HG03139 (cell line): ENCODE data around the gene DTNB.

Source experiments
- ATAC-seq: cut with Tn5 transposase; IDR thresholded peaks from one replicate; pipeline ENCODE4 v1.9.1; 2021; ENCODE audit not compliant: unreplicated experiment

The DTNB gene

DNA sequence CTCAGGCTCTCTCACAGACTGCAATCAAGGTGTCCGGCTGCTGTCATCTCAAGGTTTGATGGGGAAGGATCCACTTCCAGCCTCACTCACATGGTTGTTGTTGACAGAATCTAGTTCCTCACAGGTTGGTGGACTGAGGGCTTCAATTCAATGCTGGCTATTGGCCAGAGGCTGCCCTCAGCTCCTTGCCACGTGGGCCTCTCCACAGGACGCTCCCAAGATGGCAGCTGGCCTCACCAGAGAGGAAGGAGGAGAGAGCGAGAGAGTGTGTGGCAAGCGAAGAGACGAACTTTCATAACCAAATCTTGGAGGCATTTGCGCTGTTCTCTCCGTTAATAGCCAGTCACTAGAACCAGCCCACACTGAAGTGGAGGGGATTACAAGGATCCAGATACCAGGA is 318.1 kb downstream of the DTNB start:
- no peak for ATAC-seq

DNA sequence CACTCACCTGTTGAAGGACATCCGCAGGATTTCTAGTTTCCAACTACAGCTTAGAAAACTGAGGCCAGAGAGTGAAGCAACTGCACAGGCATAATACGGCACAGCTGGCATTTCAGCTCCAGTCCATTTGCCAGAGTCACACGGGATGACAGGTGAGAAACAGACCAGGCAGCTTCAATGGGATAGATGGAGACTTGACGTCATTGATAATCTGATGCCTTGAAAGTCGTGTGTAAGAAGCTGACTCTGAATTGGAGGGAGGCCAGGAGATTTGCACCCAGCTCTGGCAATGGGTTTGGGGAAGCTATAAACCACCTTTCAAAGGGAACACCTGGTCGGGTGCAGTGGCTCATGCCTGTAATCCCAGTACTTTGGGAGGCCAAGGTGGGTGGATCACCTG is 319.3 kb downstream of the DTNB start:
- no peak for ATAC-seq

- ATAC-seq: no peak
Measured at GRCh38 chr2:25349397-25349796, 324.0 kb downstream of the DTNB start.

GRCh38 chr2:25347846-25348245 is 325.5 kb downstream of the DTNB start:
- ATAC-seq: no peak

DNA sequence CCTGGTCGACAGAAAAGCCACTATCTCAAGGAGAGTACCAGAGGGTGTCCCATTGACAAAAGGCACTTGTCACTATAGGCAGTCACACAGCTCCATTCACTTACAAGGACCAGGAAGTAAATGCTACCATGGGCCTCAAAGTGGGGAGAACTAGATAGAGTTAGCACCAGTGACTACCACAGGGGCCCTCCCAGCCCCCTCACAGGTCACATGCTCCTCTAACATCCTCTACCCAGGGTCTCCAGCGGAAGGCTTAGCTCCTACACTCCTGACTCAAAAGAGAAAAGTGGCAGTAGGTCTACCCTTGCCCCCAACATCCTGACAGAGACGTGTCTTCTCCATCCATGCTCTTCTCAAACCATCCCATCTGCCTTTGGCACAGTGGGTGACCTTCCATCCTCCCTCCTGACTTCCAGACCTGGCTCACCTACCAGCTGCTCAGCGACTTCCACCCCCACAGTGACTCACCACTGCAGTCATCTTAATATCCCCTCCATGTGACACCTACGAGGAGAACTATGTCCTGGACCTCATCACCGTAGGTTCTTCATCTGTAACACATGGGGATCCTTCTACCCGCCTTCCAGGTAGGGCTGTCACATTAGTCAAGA is 326.1 kb downstream of the DTNB start:
- no peak for ATAC-seq

DNA sequence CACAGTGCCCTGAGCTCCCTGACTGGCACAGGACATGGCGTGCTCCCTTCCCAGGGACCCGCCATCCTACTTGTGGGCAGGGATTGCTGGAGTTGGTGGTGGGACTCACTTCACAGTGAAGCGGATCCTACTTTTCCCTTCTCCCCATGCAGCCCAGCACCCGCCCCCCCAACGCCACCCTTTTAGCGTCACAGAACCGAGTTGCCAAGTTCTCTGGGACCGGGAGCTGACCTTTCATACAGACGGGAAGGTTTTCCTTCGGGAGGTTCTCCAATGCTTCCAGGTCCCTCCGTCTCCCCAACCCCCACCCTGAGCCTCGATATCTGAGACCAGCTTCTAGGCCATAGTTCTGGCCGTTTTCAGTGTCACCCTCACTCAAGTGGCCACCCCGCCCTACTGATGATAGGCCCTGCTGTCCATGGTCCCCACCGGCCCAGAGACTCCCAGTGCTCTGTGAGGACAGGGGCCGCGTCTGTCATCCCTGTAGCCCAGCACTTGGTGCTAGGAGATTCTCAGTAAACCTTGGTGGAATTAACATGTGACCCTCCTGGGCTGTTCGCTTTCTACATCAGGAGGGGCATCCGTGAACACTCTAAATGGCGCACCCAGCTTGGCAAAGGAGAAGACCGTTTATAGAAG is 330.1 kb downstream of the DTNB start:
- ATAC-seq: no peak

DNA sequence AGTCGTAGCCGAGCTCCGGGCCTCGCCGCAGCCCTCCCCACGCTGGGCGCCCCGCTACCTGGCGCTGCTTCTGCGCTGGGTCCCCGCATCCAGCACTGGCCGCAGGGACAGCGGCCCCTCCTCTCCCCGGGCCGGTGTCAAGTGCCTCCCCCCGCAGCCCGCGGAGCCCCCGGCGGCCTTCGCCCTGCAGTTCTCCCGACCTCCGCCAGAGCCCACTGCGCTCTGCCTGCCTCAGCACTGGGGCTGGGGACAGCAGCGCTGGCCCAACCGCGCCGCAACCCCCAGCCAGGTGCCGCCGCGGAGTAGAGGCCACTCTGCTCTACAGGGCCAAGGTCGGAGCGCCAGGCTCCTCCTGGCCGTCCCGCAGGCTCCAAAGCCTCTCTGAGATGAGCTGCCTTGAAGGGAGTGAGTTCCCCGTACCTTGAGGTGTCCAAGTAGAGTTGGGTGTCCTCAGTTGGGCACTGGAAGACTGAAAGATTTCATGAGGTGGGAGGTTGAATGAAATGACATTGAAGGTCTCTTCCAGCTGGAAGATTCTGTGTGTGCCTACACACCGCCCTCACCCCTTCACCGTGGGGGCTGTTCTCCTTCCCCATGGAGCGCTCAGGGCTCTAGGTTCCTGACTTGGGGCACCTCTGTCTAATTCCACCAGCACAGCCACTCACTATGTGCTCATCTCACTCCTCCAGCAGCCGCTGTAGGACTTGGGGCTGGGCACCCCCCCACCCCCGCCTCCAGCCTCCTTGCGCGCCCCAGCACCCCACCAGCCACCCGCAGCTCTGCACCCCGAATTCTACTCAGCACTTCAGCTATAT is 330.8 kb downstream of the DTNB start:
- ATAC-seq: peak; percentile 64

DNA sequence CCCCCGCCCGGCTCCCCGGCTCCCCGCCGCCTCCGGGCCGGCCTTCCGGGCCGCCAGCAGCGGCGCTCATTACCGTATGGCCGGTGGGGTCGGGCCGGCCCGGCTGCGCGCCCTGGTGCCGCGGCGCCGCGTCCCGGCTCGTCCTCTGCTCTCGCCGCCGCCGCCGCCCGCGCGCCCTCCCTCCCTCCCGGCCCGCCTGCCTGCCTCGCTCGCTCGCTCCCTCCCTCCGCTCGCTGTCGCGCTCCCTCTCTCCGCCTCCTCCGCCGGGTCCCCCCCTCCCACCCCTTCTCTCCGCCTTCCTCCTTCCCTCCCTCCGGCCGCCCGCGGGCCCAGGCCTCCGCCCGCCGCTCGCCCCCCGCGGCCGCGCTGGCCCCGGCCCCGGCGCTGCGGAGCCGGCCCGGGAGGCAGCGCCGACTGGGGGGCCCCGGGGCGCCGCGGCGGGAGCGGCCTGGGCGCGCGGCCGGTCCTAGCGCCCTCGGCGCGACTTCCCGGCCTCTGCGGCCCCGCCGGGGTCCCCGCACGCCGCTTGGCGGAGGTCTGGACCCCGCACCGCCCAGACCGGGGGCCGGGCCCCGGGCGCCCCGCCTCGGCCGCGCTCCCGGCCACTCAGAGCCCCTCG is 331.5 kb downstream of the DTNB start, which contains the start of gene DNMT3A:
DNMT3A (minus strand) TSS at position 173 of the 619 bp plus-strand sequence. CDS start 27,941 bp downstream, outside the sequence.
- ATAC-seq: peak; percentile 16

DNA sequence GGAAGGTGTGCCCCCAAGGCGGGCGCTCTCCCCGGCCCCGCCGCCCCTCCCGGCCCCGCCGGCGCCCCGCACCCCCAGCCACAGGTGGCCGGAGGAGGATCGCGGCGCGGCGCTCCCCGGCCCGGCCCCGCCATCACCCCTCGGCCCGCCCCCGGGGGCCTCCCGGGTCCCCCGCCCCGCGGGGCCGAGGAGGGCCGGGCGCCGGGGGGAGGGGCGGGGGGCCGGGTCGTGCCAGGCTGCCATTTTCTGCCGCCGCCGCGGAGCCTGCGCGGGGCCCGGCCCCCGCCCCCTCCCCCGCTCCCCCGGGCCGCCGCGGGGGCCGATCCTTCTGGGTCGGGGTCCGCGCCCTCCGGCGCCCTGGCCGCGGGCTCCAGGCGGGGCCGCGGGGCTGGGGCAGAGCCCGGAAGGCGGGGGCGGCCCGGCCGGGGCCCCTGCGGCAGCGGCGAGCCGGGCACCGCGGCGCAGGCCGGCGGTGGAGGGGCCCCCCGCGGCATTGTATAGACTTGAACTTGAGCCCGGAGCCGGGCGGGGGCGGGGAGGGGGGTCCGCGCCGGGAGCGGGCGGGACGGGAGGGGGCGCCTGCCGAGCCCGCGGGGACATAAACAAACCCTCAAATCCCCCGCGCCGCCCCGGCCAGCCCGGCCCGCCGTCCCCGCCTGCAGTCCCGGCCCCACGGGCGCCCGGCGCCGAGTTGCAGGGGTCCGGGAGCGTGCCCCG is 332.2 kb downstream of the DTNB start:
- peak; percentile 14 for ATAC-seq

DNA sequence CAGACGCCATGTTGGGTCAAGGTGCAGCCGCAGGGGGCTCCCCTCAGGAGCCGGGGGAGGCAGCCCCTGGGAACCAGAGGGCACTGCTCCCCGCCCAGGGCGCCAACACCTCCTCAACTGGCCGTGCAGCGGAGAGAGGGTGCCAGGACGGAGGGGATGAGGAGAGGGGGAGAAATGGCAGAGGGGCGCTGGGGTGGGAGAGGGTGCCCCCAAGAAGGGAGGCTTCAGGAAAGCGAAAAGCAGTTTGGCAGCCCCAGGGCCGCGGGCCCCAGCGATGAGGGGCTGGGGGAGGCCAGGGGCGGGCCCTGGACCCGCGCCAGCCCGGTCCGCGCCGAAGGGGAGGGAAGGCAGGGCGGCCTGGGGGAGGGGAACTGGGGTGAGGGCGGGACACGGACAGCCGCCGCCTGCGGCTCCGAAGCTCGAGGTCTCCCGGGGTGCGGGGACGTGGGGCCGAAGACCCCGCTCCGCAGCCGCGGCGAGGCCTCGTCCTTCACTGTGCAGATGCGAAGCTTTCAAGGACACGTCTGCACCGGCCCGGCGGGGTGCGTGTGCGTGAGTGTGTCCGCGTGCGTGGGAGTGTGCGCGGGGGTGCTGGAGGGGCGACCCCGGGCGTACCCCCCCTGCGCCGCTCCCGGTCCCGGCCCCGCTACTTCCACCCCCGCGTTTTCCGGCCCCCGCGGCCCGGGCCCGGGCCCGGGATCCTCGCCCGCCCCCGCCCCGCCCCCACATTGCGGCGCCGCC is 333.0 kb downstream of the DTNB start:
- ATAC-seq: no peak

DNA sequence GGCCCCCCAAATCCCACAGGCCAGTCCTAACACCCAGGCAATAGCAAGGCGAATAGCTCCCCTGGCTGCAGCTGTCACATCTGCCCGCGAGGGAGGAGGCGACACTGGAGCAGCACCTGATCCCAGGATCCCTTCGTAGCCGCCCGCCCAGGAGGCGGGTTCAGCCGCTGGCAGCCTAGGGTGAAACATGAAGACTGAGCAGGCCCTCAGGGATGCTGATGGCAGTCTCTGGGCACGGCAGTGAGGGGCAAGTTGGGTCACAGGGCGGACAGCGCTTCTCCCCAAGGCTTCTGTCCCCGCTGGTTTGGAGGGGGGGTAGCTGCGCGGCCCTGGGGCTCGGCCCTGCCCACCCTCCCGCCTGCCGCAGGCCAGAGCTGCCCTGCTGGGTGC is 333.6 kb downstream of the DTNB start:
- ATAC-seq: no peak

DNA sequence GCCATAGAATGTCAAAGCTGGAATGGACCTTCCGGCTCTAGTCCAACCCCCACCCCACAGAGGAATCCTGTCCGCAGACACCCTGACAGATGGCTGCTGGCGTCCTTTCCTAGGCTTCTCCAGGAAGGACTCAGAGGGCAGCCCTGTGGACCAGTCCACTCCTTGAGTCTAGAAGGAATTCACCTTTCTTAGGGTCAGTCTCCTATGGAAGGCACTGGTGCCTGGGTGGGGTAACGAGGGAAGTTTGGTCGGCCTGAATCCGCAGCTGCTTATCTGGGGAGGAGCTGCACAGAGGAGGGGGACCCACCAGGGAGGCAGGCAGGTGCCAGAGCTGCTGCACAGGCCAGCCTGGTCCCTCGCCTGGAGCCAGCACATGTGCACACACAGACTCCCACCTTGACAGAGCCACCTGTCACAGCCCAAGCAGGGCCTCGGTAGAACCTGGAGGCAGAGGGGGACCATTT is 334.1 kb downstream of the DTNB start:
- ATAC-seq: no peak

DNA sequence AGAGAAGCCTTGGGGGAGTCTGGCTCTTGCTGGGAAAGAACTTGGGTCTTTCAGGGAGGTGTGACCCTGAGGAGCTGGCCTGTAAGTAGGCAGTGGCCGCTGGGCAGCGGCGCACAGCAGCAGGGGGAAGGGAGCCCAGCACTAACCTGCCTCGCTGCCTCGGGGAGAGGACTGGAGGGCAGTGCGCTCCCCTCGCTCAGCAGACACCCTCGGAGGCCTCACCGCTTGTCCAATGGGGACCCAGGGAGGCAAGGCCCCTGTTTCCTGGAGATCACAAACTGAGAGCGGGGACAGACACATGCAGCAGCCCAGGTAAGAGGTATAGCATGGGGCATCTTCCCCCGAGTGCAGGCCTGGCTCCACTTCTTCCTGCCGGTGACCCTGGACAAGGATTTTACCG is 335.0 kb downstream of the DTNB start:
- ATAC-seq: no peak

- no peak for ATAC-seq
Measured at GRCh38 chr2:25337891-25338290, 335.5 kb downstream of the DTNB start.

- no peak for ATAC-seq
Measured at GRCh38 chr2:25337276-25337675, 336.1 kb downstream of the DTNB start.

GRCh38 chr2:25336383-25336841 is 337.0 kb downstream of the DTNB start:
- no peak for ATAC-seq

DNA sequence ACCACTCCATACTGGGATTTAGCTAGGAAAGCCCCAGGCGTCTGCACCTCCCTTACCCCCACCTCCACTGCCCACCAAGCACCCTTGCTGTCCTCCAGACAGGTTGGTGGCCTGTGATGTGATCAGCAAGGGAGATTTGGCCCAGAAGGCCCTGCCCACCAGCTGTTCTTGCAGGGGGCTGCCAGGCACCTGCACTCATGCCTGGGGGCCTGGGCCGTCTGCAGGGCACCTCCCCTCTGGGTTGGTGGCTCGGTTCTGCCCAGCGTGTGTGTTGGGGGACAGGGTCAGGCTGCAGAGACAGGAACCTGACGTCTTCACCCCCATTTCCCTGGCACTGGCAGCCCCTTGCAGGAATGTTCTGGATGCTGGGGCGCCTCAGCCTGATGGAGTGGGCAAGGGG is 337.4 kb downstream of the DTNB start:
- ATAC-seq: no peak

- no peak for ATAC-seq
Measured at GRCh38 chr2:25335204-25335603, 338.2 kb downstream of the DTNB start.

DNA sequence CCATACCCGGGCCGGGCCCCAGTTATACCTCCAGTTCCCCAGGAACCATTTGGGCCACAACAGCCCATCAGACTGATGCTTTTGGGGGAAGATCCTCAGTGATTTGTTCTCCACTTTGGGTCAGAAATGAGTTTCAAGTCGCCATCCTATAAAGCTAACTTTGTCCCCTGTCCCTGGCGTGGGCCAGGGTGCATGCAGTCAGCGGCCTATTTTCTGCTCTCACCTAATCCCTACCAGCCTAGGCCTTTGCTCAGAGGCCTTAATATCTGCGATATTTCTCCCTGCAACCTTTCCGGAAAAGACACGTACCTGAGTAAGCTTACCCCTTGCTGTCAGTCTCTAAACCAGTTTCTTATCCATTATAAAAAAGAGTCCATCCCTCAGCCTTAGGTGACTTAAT is 338.9 kb downstream of the DTNB start:
- ATAC-seq: no peak

DNA sequence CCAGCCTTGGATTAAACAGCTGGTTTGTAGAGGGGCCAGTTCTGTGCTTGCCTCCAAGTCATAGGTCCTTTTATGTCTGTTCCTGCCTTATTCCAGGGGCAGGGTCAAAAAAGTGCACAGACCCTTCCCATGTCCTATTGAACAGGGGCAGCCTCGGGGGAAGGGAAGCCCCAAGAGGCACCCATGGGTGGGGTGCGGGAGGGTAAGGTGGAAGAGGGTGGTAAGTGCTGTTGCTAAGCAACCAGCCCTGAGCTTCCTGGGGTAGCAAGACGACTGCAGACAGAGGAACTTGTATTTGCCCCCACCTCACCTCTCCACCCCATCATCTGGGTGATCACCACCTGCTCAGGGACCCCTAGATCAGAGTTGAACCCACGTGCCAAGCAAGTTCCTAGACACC is 339.4 kb downstream of the DTNB start:
- no peak for ATAC-seq
